GM21360 (cell line): ENCODE data around the gene PLCD3.
A peak's percentile ranks its signal among the peaks of the same experiment; 100 is the strongest.

Source experiments
- ATAC-seq: cut with Tn5 transposase; IDR thresholded peaks from one replicate; pipeline ENCODE4 v1.9.1; 2021; ENCODE audit warnings: mild to moderate bottlenecking, moderate library complexity; ENCODE audit not compliant: unreplicated experiment

PLCD3 gene

GRCh38 chr17:45081047-45081703 is 51.1 kb downstream of the PLCD3 start:
- ATAC-seq = no peak

GRCh38 chr17:45077643-45078042 is 54.7 kb downstream of the PLCD3 start:
- no peak for ATAC-seq

- no peak for ATAC-seq
Observed at GRCh38 chr17:45073414-45074070, 58.8 kb downstream of the PLCD3 start.

GRCh38 chr17:45070809-45071208 is 61.5 kb downstream of the PLCD3 start:
- no peak for ATAC-seq

GRCh38 chr17:45070001-45070400 is 62.3 kb downstream of the PLCD3 start:
- no peak for ATAC-seq

- no peak for ATAC-seq
Observed at GRCh38 chr17:45067637-45068036, 64.7 kb downstream of the PLCD3 start.

GRCh38 chr17:45063198-45063597 is 69.1 kb downstream of the PLCD3 start:
- no peak for ATAC-seq

GRCh38 chr17:45061606-45062205 is 70.6 kb downstream of the PLCD3 start:
- no peak for ATAC-seq

GRCh38 chr17:45060797-45061605 is 71.3 kb downstream of the PLCD3 start, which contains the start of gene NMT1:
TSS of gene NMT1 (plus strand) at chr17:45061317. CDS start at chr17:45061330, 13 bp downstream.
- peak; percentile 79 for ATAC-seq

GRCh38 chr17:45060382-45060796 is 71.9 kb downstream of the PLCD3 start:
- ATAC-seq = peak; percentile 11
